Measurements from ENCODE around the gene TMED3.

GRCh38 chr15:79299841-79300235 is 11.1 kb upstream of the TMED3 start:
- no peak for TF ChIP-seq POLR2A (IDR thresholded peaks at IDR 0.05; ENCODE audit: low read depth, low read length)
- TF ChIP-seq, protein P1, sequence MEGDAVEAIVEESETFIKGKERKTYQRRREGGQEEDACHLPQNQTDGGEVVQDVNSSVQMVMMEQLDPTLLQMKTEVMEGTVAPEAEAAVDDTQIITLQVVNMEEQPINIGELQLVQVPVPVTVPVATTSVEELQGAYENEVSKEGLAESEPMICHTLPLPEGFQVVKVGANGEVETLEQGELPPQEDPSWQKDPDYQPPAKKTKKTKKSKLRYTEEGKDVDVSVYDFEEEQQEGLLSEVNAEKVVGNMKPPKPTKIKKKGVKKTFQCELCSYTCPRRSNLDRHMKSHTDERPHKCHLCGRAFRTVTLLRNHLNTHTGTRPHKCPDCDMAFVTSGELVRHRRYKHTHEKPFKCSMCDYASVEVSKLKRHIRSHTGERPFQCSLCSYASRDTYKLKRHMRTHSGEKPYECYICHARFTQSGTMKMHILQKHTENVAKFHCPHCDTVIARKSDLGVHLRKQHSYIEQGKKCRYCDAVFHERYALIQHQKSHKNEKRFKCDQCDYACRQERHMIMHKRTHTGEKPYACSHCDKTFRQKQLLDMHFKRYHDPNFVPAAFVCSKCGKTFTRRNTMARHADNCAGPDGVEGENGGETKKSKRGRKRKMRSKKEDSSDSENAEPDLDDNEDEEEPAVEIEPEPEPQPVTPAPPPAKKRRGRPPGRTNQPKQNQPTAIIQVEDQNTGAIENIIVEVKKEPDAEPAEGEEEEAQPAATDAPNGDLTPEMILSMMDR (IDR thresholded peaks at IDR 0.05; ENCODE audit: extremely low read depth in 1 of 2, insufficient read depth in 1 of 2, low read depth in 1 of 2, low read length in 2 of 2): no peak
